ENCODE data around the gene RAB3D.

DNA sequence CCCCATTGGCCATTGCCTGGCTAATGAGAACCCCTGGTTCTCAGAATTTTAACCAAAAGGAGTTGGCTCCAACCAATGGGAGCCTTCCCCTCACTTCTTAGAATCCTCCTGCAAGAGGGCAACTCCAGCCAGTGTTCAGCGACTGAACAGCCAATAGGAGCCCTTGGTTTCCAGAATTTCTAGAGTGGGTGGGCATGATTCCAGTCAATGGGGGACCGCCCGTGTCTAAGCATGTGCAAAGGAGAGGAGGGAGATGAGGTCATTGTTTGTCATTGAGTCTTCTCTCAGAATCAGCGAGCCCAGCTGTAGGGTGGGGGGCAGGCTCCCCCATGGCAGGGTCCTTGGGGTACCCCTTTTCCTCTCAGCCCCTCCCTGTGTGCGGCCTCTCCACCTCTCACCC, 25.5 kb upstream of the RAB3D start:
- TF ChIP-seq FOXM1 (IDR thresholded peaks at IDR 0.05; ENCODE audit: low read depth, low read length) (no peak), POLR2A (IDR thresholded peaks at IDR 0.05; ENCODE audit: low read depth, low read length) (no peak), CTCF (IDR thresholded peaks at IDR 0.05 in 2 of 3, conservative IDR thresholded peaks at IDR 0.05 in 1 of 3; ENCODE audit: control insufficient read depth in 2 of 3, extremely low read depth in 1 of 3, insufficient read depth in 1 of 3, low read depth in 3 of 3, low read length in 3 of 3) (no peak), REST (IDR thresholded peaks at IDR 0.05; ENCODE audit: low read depth, low read length) (no peak), SIN3A (IDR thresholded peaks at IDR 0.05; ENCODE audit: low read depth, low read length) (no peak), STAT1 (conservative IDR thresholded peaks at IDR 0.05) (no peak), RCOR1 (conservative IDR thresholded peaks at IDR 0.05; ENCODE audit: low read depth, low read length) (no peak), EP300 (IDR thresholded peaks at IDR 0.05; ENCODE audit: borderline replicate concordance in 1 of 2, control insufficient read depth in 1 of 2, low read depth in 2 of 2, low read length in 2 of 2) (no peak), JUND (IDR thresholded peaks at IDR 0.05; ENCODE audit: low read depth, low read length) (no peak), MTA3 (IDR thresholded peaks at IDR 0.05; ENCODE audit: borderline replicate concordance, low read length) (no peak), MYC (IDR thresholded peaks at IDR 0.05; ENCODE audit: insufficient read depth, insufficient read length, insufficient replicate concordance, low read length, severe bottlenecking) (no peak), SUZ12 (IDR thresholded peaks at IDR 0.05; ENCODE audit: unreplicated experiment) (no peak), POLR2AphosphoS5 (IDR thresholded peaks at IDR 0.05; ENCODE audit: low read length) (no peak)
- TF ChIP-seq, protein P1, sequence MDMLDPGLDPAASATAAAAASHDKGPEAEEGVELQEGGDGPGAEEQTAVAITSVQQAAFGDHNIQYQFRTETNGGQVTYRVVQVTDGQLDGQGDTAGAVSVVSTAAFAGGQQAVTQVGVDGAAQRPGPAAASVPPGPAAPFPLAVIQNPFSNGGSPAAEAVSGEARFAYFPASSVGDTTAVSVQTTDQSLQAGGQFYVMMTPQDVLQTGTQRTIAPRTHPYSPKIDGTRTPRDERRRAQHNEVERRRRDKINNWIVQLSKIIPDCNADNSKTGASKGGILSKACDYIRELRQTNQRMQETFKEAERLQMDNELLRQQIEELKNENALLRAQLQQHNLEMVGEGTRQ (IDR thresholded peaks at IDR 0.05; ENCODE audit: borderline replicate concordance, low read depth, low read length): no peak

Data from GM12878 (cell line).